Omental fat pad (tissue), 4 donors: ENCODE results near the gene DDX60. TPM values are rescaled to one million over a fixed set of nuclear protein-coding genes. Genes with fewer than 3 reads are reported as not detected.
"Not testable (repeated sequence)": the region's sequence is repeated elsewhere in the genome, so short reads cannot be mapped to it uniquely, and the experiment has no call there.

Experiments
- ATAC-seq: fragments of 150-250 bp; one replicate; pipeline ENCODE4 v1.9.1; 2016; ENCODE audit warnings: mild to moderate bottlenecking, moderate library complexity; ENCODE audit not compliant: low FRiP score
- DNase-seq: peaks from one replicate; pipeline ENCODE4 v3.0.0-alpha.2; 2019; ENCODE audit warnings: low spot score
- CTCF ChIP-seq, 3 donors: fragments of 450-650 bp; IDR thresholded peaks; one replicate each; pipeline ENCODE4 v1.5.1; 2016 to 2017; ENCODE audit warnings: antibody characterized with exemption in 3 of 3, mild to moderate bottlenecking in 3 of 3, moderate library complexity in 2 of 3
- total RNA-seq, 4 donors: library from RNA; depleted of rRNA; stranded (reverse); fragments of >200 nt; gene quantifications; one replicate each; pipeline ENCODE4 v1.1.0, GENCODE V29; 2016

The DDX60 gene
- total RNA-seq, 4 donors from 2014 or later, result 5.1 to 32.8 (median 11.6) TPM

GRCh38 chr4:168319486-168320019 lies 1.0 kb upstream of the DDX60 start:
- DNase-seq (no peak), ATAC-seq (no peak)
- TF ChIP-seq CTCF (IDR thresholded peaks at IDR 0.05), result no peak

- ATAC-seq (no peak), DNase-seq (no peak)
- TF ChIP-seq CTCF (IDR thresholded peaks at IDR 0.05), result no peak
Observed at GRCh38 chr4:168317621-168318020, 931 bp downstream of the DDX60 start.

- no peak for ATAC-seq
- TF ChIP-seq CTCF (IDR thresholded peaks at IDR 0.05), result no peak
- no peak for DNase-seq
Observed at GRCh38 chr4:168309781-168310180, 8.8 kb downstream of the DDX60 start.

GRCh38 chr4:168308912-168309311 lies 9.6 kb downstream of the DDX60 start:
- ATAC-seq (no peak), DNase-seq (no peak)
- no peak for TF ChIP-seq CTCF (IDR thresholded peaks at IDR 0.05)

GRCh38 chr4:168306476-168306875 lies 12.1 kb downstream of the DDX60 start:
- DNase-seq (no peak), ATAC-seq (no peak)
- TF ChIP-seq CTCF (IDR thresholded peaks at IDR 0.05), result no peak

GRCh38 chr4:168304744-168305459 lies 13.7 kb downstream of the DDX60 start:
- no peak for TF ChIP-seq CTCF (IDR thresholded peaks at IDR 0.05)
- DNase-seq (no peak), ATAC-seq (no peak)

- DNase-seq, ATAC-seq: not testable (repeated sequence)
Observed at GRCh38 chr4:168303430-168303829, 15.1 kb downstream of the DDX60 start.
